GM12891 (cell line): ENCODE measurements around the gene MIX23.

Experiments used
- PAX5 ChIP-seq: IDR thresholded peaks from 2 replicates; pipeline ENCODE4 v1.6.1; 2011; ENCODE audit warnings: low read length, moderate library complexity, mild to moderate bottlenecking; ENCODE audit not compliant: insufficient read depth, severe bottlenecking
- POLR2A ChIP-seq: IDR thresholded peaks from 2 replicates; pipeline ENCODE4 v1.6.1; 2011; ENCODE audit warnings: low read depth, low read length, control low read depth
- POLR2AphosphoS5 ChIP-seq: IDR thresholded peaks from 2 replicates; pipeline ENCODE4 v1.6.1; 2011; ENCODE audit warnings: low read depth, low read length, control low read depth
- POU2F2 ChIP-seq: IDR thresholded peaks from 2 replicates; pipeline ENCODE4 v1.6.1; 2011; ENCODE audit warnings: low read depth, mild to moderate bottlenecking, control low read depth, low read length, moderate library complexity
- SPI1 ChIP-seq: IDR thresholded peaks from 2 replicates; pipeline ENCODE4 v1.6.1; 2011; ENCODE audit warnings: low read depth, low read length, control low read depth
- TAF1 ChIP-seq: IDR thresholded peaks from 2 replicates; pipeline ENCODE4 v1.6.1; 2011; ENCODE audit warnings: low read depth, low read length, control low read depth

DNA sequence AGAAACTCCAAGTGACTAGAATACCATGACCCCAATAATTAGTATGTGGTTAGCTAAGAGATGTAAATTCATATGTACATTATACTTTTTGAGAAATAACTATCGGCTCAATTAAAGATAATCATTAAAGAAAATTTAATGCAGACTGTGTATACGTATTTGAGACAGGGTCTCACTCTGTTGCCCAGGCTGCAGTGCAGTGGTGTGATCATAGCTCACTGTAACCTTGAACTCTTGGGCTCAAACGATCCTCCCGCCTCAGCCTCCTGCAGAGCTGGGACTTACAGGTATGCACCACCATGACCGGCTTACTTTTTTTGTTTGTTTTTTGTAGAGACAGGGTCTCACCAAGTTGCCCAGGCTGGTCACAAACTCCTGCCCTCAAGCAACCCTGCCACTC is 66.7 kb downstream of the MIX23 start:
- no peak for TF ChIP-seq PAX5
- no peak for TF ChIP-seq TAF1
- no peak for TF ChIP-seq POLR2A
- no peak for TF ChIP-seq POLR2AphosphoS5
- TF ChIP-seq SPI1 = no peak
- no peak for TF ChIP-seq POU2F2
